Activated B cell treated with CpG ODN at 0.5 μM for 24 hours (primary cell): Measurements from ENCODE around the gene APBA1. TPM values are rescaled to one million over a fixed set of nuclear protein-coding genes. Genes with fewer than 3 reads are reported as not detected.

ENCODE experiments used
- ATAC-seq: fragments of 200-7000 bp; cut with Tn5 transposase; one replicate; pipeline ENCODE4 v1.10.0; 2021; ENCODE audit warnings: low read depth, mild to moderate bottlenecking, moderate library complexity
- CTCF ChIA-PET: fragments of 350-600 bp; sonication (Branson Sonifier 250); formaldehyde crosslinking; loops from one replicate; lab custom pipeline; 2021; ENCODE audit warnings: antibody characterized with exemption; lab: Charles Lee
- POLR2A ChIA-PET: fragments of 350-600 bp; sonication (Branson Sonifier 250); formaldehyde crosslinking; loops from one replicate; lab custom pipeline; 2021; ENCODE audit warnings: antibody characterized with exemption; lab: Charles Lee
- DNase-seq: peaks from one replicate; pipeline ENCODE4 v3.0.0; 2022
- H3K27ac Mint-ChIP-seq: one replicate; pipeline ENCODE4 v1.8.0; 2020; ENCODE audit warnings: mixed read lengths
- H3K27me3 Mint-ChIP-seq: one replicate; pipeline ENCODE4 v1.8.0; 2021; ENCODE audit warnings: mixed read lengths
- H3K36me3 Mint-ChIP-seq: one replicate; pipeline ENCODE4 v1.8.0; 2021; ENCODE audit warnings: low read depth, mixed read lengths
- H3K4me1 Mint-ChIP-seq: one replicate; pipeline ENCODE4 v1.8.0; 2021; ENCODE audit warnings: mixed read lengths
- H3K4me3 Mint-ChIP-seq: one replicate; pipeline ENCODE4 v1.8.0; 2020; ENCODE audit warnings: mild to moderate bottlenecking, mixed read lengths
- H3K9me3 Mint-ChIP-seq: one replicate; pipeline ENCODE4 v1.8.0; 2020; ENCODE audit warnings: mixed read lengths
- intact Hi-C: fragments of 100-400 bp; cut with micrococcal nuclease; formaldehyde crosslinking; loops from one replicate; pipeline ENCODE4 v1.15.1; 2024
- total RNA-seq: library from RNA; stranded (reverse); gene quantifications from 2 replicates; pipeline ENCODE4 v1.2.3, GENCODE V29; 2022
- TF ChIP-seq, protein P1 (sequence below): fragments of 200-600 bp; IDR thresholded peaks from one replicate; pipeline ENCODE4 v1.8.0; 2022; ENCODE audit warnings: antibody characterized with exemption, mild to moderate bottlenecking

APBA1 gene
- total RNA-seq, 1 donor from 2014 or later = not detected

DNA sequence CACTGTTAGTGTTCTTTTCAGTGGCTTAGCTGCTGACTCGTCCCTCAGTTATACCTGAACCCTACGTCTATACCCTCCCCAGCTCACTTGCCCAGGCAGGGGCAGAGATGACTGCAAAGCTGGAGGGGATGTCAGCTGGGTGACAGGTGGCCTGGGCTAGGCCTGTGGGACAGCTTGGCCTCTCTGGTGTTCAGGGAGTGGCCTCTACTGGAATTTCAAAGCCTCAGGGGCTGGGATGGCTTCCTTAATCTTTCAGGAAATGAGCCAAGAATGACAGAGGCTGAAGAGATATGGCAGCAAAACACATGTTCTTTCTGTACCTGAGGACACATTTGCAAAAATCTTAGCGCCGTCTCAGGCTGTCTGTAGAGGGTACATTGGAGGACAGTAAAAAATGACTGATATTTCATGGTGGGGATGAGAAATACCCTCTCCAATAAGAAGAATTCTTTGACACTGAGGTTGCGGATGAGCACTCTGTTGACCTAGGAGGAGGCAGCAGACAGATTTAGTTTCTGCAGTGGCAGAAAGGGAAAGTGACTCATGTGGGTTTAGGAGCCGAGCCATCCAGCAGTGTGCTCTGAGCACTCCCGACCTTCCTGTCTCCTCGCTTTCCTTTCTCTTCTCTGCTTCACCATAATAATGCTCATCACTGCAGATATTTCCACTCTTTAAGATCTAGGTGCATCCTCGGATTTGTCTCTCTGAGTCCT, 292.7 kb downstream of the APBA1 start:
- Mint-ChIP-seq H3K9me3 (no peaks in the 10 kb centered on the region), H3K36me3 (no peaks in the 10 kb centered on the region), H3K27me3 (peaks cover 14% of the 10 kb centered on the region), H3K4me1 (no peaks in the 10 kb centered on the region), H3K27ac (no peak overlapping the region), H3K4me3 (no peak overlapping the region)
- ChIA-PET CTCF (no interaction called here), POLR2A (no interaction called here)
- ATAC-seq (no peak), DNase-seq (no peak)
- intact Hi-C loops = no loop called here
- TF ChIP-seq, protein P1, sequence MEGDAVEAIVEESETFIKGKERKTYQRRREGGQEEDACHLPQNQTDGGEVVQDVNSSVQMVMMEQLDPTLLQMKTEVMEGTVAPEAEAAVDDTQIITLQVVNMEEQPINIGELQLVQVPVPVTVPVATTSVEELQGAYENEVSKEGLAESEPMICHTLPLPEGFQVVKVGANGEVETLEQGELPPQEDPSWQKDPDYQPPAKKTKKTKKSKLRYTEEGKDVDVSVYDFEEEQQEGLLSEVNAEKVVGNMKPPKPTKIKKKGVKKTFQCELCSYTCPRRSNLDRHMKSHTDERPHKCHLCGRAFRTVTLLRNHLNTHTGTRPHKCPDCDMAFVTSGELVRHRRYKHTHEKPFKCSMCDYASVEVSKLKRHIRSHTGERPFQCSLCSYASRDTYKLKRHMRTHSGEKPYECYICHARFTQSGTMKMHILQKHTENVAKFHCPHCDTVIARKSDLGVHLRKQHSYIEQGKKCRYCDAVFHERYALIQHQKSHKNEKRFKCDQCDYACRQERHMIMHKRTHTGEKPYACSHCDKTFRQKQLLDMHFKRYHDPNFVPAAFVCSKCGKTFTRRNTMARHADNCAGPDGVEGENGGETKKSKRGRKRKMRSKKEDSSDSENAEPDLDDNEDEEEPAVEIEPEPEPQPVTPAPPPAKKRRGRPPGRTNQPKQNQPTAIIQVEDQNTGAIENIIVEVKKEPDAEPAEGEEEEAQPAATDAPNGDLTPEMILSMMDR = no peak

DNA sequence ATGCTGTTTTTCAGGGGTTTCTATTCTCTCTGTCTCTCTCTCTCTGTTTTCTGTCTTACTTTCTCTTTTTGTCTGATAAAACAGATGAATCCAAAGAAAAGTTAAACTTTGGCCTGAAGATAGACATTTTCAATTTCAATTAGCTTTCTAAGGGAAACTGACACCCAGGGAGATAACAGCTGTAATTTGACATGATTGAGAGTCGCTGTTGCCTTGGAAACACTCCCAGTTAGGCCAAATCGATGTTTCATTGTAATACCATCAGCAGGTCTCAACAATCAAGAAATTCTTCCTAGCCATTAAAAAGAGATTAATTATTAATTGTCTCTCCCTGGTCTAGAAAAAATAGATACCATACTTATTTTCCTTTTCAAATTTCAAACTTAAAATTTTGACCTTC, 294.2 kb downstream of the APBA1 start:
- ChIA-PET POLR2A (no interaction called here), CTCF (no interaction called here)
- no peak for DNase-seq
- TF ChIP-seq, protein P1 = no peak
- no peak overlapping the region for H3K27ac Mint-ChIP-seq
- intact Hi-C loops = no loop called here
- peaks cover 5% of the 10 kb centered on the region for H3K27me3 Mint-ChIP-seq
- no peaks in the 10 kb centered on the region for H3K4me1 Mint-ChIP-seq
- ATAC-seq = no peak
- H3K4me3 Mint-ChIP-seq = no peak overlapping the region
- H3K9me3 Mint-ChIP-seq = no peaks in the 10 kb centered on the region
- H3K36me3 Mint-ChIP-seq = no peaks in the 10 kb centered on the region

Other genes with a start within 250 kb of the APBA1 start
- gene PTAR1, start 87.6 kb upstream of the APBA1 start, total RNA-seq = 39.3 and 49.5 TPM in 2 replicates
- not detected in 2 replicates for gene CFAP95, start 148.4 kb upstream of the APBA1 start, total RNA-seq